HG03280 (cell line): Measurements from ENCODE around the gene PPP1R18.
"Not testable (repeated sequence)": the region's sequence is repeated elsewhere in the genome, so short reads cannot be mapped to it uniquely, and the experiment has no call there.

Experiments
- ATAC-seq: cut with Tn5 transposase; IDR thresholded peaks from one replicate; pipeline ENCODE4 v1.9.1; 2021; ENCODE audit warnings: mild to moderate bottlenecking, moderate library complexity; ENCODE audit not compliant: unreplicated experiment

PPP1R18 gene

DNA sequence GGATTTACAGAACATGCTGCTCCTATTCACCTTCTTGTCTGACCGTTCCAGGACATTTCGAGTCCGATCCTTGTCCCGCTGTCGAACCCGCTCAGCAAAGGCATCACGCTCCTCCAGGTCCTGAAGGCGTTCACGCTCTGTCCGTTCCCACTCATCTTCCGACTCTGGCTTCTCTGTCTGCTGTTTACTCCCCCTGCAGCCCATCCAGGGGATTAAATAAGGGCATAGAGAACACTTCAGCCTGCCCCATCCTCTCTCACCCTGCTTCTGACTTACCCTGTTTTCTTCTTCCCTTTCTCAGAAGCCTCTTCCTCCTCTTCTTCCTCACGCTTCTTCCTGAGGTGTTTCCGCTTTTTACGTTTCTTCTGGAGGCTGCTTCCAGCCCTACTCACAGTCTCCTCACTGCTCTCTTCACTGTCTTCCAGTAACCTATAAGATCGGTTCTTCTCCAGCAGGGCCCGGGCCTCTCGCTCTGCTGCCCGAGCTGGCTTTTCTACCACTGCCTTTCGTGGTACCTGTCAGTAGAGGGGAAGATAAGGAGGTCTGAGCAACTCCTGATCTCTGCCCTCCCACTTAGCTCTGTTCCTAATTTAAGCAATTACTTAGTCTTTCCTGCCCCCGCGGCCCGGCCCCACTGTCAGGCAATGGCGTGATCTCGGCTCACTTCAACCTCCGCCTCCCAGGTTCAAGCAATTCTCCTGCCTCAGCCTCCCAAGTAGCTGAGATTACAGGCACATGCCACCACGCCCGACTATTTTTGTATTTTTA lies 15.5 kb downstream of the PPP1R18 start:
- ATAC-seq: no peak

DNA sequence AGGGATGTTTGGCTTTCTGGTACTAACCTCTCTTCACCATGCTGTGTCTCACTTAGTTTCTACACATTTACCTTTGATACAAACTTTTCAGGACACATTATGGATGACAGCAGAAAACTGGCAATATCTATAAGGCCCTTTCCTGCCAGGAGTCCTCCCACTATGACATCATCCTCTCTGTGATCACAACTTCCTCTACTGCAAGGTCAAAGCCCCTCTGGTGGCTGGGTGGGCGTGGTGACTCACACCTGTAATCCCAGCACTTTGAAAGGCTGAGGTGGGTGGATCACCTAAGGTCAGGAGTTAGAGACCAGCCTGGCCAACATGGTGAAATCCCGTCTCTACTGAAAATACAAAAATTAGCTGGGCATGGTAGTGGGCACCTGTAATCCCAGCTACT lies 20.1 kb downstream of the PPP1R18 start:
- ATAC-seq: not testable (repeated sequence)

DNA sequence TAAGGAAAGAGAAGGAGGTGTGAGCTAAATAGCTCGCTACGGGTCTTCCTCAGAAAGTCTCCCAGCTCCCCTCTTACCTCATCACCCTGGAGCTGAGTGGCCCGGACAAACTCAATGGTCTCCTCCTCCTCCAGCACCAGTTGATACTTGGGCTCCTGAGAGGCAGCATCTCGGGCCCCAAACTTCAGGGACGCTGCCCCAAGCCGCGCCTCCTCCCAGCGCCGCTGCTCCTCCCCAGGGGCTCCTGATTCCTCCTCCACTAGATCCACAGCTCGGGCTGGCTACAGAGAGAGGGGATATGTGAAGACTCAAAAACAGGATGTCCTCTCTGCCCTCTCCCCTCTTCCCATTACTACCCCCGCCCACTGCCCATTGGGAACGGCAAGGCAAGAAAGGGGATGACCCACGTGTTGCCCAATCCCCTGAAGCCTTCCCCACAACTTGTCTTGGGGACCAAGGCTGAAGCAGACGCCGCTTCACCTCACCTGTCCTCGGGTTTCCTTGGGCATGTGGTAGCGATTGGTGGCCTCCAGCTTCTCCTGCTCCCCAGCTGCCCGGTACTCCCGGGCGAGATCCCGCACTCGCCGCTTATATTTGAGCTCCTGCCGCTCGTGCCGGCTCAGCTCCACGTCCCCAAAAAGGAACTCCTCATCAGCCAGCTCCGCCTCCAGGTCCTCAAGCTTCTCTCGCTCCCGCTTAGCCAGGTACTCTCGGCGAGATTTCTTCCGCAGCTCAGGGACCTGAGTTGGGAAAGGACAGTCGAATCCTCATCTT lies 21.3 kb downstream of the PPP1R18 start:
- no peak for ATAC-seq

DNA sequence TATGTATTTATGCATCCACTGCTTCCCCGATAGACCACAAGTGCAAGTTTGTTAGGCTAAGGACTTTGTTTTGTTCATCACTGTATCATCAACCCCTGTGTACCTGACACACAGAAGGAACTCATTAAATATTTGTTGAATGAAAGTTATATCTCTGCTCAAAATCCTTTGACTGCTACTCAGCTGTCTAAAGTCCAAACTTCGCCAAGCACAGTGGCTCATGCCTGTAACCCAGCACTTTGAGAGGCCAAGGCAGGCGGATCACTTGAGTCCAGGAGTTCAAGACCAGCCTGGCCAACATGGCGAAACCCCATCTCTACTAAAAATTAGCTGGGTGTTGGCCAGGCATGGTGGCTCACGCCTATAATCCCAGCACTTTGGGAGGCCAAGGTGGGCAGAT lies 28.5 kb downstream of the PPP1R18 start:
- ATAC-seq: not testable (repeated sequence)

DNA sequence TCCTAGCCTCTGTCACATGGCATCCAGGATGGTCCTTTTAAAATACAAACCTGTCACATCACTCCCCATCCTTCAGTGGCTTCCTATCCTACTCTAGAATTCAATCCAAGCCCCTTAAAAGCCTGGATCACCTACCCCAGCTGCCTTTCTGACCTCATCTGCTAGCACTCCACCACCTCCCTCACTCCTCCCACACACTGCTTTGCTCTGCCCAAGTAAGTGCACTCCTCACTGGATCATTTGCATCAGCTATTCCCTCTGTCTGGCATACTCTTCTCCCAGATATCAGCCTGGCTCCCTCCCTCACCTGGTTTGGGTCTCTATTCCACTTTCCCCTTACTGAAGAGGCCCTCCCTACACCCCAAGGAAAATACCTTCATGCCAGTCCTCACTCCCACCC lies 29.0 kb downstream of the PPP1R18 start:
- no peak for ATAC-seq

DNA sequence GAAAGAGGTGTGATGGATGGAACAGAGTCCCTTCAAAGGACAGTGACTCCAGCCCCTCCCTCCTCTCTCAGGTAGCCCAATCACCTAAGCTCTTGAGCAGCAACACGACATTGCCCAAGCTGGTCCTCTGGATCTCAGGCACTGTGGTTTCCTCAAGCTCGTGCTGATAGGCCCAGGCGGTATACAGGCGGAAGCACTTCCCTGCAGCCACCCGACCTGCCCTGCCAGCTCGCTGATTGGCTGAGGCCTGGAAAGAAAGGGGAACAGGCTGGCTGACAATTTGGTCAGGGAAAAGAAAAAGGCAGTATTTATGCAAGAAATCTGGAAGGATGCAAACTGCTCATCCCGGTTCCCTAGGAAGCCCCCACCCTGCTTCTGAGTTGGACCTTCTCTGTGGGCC lies 29.9 kb downstream of the PPP1R18 start:
- no peak for ATAC-seq

DNA sequence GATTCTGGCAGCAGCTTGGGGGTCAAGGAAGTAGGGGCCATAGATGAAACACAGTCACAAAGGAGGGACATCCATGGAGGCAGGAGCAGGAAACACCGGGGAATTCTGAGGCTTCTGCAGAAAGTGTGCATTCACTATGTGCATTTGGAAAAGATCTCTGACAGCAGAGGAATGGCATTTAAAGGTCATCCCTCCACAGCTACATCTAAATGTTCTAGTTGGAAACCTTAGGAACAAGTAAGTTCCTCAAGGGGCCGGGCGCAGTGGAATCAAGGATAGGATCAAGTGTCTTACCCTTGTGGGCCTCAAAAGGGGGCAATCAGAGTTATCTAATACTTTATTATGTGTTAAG lies 30.7 kb downstream of the PPP1R18 start:
- ATAC-seq: no peak

DNA sequence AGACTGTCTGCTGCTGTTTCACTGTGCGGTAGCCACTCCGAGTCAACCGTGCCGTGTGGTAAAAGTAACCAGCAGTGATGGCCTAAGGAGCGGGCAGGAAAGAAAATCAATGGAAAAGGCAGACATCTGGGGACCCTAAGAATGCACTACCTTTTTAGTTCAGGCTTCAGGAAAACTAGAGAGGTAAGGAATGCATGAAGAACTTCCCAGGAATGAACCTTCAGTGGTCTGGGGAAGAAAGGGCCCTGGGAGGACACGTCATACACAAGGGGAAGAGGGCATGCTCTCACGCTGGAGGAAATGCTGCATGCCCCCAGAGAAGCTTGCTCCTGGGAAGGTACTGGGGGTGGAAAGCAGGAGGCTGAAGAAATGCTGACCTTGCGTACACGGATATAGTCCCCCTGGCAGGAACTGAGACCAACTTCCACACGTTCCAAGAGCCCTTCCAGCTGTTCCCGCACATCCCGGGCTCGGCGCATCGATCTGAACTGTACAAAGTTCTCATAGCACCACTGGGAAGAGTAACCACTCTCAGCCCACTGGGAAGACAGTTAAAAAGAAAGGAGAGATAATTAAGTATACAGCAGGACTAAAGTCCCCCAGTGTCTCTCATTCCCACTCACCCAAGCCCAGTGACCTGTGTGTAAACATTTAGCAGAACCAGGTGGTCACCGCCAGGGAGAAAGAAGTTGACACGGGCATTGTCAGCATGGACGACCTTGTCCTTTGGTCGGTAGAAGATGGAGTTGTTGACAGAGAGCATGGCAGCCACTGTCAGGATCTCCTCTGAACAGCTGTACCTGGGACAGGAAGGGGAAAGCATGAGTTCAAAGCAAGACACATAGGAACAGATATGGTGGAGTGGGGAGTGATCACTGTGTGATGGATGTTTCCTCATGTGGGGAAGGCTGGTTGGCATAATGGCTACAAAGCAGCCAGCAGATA lies 31.4 kb downstream of the PPP1R18 start:
- no peak for ATAC-seq

DNA sequence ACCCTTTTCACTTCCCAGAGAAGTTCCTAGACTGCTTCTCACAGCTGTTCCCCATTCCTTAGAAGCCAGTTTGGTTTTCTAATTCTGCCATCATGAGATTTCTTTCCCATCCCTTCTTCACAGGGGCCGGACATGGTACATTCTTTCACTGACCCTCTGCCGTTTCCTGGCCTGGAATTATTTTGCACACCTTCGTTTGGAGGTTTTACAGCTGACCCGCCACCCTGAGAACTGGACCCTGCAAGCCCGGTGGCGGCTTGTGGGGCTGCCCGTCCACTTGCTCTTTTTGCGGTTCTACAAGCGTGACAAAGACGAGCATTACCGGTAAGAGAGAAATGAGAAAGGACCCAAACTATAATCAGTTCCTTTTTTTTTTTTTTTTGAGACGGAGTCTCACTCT lies 35.3 kb downstream of the PPP1R18 start:
- no peak for ATAC-seq

DNA sequence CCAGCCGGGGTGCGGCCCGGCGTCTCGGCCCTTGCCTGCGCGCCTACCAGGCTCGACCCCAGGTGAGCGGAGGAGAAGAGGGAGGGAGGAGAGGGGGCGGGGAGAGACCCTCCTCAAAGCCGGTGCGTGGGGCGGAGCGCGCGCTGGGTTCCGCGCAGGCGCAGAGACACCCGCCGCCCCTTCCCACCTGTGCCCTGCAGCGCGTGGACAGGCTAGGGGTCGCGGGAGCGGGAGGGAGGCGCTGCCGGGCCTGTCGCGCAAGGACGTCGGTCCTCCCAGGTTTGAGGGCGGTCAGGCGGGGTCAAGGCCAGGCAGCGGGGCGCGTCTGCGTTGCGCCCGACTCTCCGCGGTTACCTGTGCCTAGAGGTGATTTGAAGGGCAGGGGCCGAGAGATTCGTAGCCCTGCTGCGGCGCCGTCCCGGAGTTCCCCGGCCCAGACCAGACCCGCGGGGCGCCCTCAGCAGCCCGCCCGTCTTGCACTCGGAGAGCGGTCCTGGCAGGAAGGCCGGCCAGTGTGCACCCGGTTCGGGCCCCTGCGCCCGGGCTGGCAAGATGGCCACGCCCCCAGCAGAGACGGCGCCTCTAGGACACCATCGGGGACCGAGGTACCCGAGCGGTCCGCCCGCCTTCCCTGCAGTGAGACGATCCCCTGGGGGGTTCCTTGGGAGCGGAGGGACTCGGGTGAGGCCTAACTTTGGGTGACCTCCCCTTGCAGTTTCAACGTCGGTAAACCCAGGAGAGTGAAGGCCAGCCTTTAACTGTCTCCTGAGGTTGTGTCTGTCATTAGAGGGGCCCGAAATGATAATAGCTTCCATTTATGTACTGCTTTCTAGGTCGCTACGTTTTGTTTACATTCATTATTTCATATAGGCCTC lies 39.0 kb downstream of the PPP1R18 start:
- peak; percentile 67 for ATAC-seq

DNA sequence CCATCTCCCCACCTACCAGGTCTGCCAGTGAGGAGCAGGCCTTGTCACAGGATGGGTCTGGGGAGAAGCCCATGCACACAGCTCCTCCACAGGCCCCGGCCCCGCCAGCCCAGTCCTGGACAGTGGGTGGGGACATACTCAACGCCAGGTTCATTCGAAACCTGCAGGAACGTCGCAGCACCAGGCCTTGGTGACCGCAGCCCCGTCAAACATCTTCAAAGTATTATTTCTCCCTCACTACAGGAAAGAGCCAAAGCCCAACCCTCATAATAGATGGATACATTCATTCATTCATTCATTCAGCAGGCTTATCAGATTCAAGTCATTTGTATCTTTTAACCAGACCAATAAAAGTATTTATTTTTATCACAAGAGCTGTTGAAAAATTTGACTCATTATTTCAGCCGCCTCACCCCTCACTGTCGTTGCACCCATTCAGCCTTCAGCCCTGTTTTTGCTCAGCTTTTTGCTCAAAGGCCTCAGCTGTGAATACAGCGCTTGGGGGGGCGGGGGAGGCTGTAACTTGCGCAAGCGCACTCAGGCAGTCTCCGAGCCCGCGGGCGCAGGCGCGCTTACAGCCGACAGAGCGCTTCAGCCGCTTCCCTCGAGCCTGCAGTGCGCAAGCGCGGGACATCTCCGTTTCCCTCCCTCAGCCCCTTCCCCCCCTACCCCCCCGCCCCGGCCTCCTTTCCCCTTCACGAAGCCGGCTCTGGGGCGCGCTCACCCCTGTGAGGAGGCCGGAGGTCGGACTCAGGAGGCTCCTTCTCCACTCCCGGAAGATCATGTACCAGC lies 39.8 kb downstream of the PPP1R18 start, which contains the start of gene C6orf136:
TSS of gene C6orf136 (plus strand) at position 684 of the 792 bp plus-strand sequence. CDS start at position 783, 99 bp downstream.
- peak; percentile 64 for ATAC-seq

DNA sequence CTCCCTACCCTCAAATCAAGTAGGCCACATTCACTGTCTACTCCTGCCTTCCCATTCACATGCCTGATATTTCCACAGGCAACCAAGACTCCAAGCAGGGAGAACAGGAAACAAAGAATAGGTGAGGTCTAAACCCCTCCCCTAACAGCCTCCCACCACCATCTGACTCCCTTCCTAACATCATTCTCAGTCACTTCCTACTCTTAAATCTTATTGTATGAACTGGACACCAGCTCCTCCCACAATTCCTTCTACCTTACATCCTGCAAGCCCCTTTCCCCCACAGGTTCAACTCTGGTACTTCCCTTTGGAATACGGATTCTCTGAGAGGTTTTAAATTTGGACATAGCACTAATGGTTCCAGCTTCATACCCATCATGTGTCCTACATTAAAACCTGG lies 40.5 kb downstream of the PPP1R18 start:
- ATAC-seq: no peak

DNA sequence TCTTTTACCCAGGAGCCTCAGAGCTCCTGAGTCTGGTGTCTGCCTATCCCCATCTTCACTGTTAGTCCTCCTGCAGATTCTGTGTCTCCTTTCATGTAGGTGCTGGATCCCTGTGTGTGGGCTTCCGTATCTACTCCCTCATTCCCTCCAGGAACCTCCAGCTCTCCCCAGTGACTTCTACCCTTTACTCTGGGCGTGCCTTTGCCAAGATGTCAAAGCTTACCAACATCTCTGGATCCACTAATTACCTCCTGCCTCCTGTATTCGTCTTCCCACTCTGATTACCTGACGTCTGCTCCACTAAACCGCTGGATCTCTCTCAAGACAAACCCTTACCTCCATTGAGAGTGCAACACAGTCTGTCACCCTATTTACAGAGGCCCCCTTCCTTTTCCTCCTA lies 41.7 kb downstream of the PPP1R18 start:
- no peak for ATAC-seq

DNA sequence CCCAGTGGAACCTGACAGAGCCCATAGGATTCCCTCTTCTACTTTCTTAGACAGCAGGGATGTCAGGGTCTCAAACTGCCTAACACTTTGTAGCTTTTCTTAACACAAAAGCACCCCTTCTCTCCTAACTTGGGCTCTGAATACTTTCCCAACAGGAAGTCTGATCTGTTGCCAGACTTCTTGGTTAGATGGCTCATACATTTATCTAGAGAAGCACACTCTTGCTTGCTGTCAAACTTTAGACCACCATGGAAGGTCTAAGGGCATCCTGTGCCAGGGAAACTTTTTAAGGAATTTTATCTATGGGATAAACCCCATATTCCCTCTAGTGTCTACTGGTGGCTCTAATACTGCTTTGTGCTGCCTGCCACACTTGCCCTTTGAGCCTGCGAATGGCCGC lies 42.8 kb downstream of the PPP1R18 start:
- ATAC-seq: no peak

DNA sequence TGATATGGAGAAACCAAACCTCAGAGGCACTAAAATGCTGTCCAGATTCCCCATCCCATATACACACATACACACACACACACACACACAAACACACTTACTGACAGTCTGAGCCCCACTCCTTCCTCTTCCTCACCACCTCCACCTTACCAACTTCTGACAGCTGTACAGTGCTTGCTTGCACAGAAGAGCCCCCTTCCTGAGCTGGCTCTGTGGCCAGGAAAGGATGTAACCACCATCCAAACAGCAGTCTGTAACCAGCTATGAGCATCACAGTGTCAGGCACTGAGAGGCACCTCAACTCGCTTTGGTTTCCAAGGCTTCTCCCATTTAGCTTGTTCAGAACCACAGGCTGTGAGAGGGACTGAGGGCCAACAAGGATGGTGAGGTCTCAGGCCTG lies 45.4 kb downstream of the PPP1R18 start:
- no peak for ATAC-seq

DNA sequence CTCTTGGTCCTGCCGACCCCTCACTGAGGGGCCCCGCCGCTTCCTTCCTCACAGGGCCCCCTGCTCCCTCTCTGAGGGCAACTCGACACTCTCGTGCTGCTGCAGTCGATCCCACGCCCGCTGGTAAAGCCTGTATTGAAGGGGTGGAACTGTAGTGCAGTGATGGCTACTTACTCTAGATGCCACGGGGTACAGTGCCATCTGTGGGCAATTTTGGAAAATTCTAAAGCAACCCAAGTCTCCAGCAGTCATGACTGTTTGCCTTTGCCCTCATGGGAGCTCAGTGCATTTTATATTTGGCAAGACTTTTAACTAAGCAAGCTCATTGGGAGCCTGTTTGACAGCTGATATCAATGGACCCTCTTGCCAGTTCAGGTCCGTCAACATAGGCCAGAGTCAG lies 46.0 kb downstream of the PPP1R18 start:
- ATAC-seq: no peak

DNA sequence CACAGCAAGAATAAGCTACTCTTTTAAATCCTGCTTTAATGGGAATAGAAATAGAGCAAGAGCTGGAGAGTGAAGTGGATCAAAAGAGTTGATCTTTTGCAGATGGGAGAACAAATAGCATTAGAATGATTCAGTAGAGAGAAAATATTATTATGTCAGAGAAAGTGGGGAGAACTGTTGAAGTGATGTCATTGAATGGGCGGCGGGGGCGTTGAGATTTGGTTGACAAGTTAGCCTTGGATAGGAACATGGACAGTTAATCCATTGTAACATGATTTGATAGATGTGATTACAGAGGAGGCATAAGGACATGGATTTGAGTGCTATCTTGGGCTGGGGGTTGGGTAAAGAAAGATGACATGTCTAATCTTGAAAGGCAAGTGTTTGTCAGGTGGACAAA lies 50.6 kb downstream of the PPP1R18 start:
- no peak for ATAC-seq

DNA sequence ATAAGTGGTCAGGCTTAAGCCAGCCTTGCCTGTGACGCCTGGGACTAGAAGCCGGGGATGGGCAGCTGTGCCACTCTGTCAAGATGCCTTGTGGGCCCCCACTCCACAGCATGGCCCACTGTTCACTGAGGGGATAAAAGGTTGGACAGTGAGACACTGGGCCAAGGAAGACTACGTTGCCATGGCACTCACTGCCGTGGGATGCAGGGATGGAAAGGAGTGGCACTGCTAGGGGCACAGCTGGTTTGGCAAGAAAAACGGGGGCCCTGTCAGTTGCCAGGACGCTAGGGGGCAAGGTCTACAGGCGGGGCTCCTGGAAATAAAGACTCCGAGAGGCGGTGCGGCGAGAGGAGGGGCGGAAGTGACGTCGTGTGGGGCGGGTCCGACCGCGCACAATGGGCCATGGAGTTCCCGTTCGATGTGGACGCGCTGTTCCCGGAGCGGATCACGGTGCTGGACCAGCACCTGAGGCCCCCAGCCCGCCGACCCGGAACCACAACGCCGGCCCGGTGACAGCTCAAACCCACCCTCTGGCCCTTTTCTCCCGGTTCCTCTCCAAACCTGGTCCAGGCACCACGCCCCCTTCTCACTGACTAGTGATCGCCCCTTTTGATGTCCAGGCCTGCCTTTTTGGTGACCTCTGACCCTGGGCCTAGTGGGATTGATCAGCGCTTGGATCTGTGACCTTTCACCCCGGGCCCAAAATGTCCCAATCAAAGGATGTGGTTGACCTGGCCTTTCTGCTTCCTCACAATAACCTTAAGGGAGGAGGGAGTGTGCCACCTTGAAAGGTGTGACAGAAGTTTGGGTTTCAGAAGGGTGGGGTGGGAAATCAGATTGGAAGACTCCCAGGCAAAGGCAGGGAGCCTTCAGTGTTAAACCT lies 59.7 kb downstream of the PPP1R18 start, which contains the start of gene ATAT1:
TSS of gene ATAT1 (plus strand) at position 391 of the 883 bp plus-strand sequence.
- ATAC-seq: peak; percentile 82
